Mesodermal cell (in vitro differentiated cells): ENCODE results near the gene TUT7.
"Not testable (repeated sequence)": the region's sequence is repeated elsewhere in the genome, so short reads cannot be mapped to it uniquely, and the experiment has no call there.

Experiments used
- H3K27ac ChIP-seq: 2 replicates; pipeline ENCODE4 v1.7.0; 2013; ENCODE audit warnings: mild to moderate bottlenecking, low read depth, low read length, moderate library complexity; ENCODE audit not compliant: severe bottlenecking
- H3K36me3 ChIP-seq: 2 replicates; pipeline ENCODE4 v1.7.1; 2013; ENCODE audit warnings: mild to moderate bottlenecking, low read length, moderate library complexity; ENCODE audit not compliant: control insufficient read depth, insufficient read depth
- H3K4me1 ChIP-seq: one replicate; pipeline ENCODE4 v1.7.1; 2013; ENCODE audit warnings: mild to moderate bottlenecking, low read length; ENCODE audit not compliant: insufficient read depth, control insufficient read depth, poor library complexity, severe bottlenecking
- H3K4me3 ChIP-seq: 2 replicates; pipeline ENCODE4 v1.7.0; 2013; ENCODE audit warnings: low read length, control low read depth, mild to moderate bottlenecking; ENCODE audit not compliant: insufficient read depth, poor library complexity, severe bottlenecking; ENCODE audit errors: extremely low read depth
- H3K9me3 ChIP-seq: 2 replicates; pipeline ENCODE4 v1.7.1; 2013; ENCODE audit warnings: mild to moderate bottlenecking, low read length, moderate library complexity; ENCODE audit not compliant: control insufficient read depth
- WGBS, 2 experiments: methylation state at CpG; one replicate each; pipeline ENCODE4 v1.1.5; 2013; ENCODE audit warnings: missing lambda C conversion rate in 2 of 2; ENCODE audit not compliant: insufficient coverage in 2 of 2; 5-methylcytosine and 5-hydroxymethylcytosine counted together

The TUT7 gene

DNA sequence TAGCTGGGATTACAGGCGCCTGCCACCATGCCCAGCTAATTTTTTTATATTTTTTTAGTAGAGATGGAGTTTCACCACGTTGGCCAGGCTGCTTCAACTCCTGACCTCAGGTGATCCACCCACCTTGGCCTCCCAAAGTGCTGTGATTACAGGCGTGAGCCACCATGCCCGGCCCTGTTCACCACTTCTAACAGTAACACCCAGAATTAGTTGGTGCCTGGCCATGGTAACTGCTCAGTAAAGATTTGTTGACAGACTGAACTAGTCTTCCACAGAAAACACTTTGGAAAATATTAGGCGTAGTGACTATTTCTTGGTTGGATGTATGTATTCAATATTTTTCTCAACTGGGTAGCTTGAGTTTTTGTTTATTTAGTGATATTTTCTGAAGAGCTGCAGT lies 24.0 kb downstream of the TUT7 start:
- peaks cover 10% of the 10 kb centered on the region for H3K4me1 ChIP-seq
- no peak overlapping the region for H3K4me3 ChIP-seq
- 85 to 100% methylated on average over 2 to 3 of the region's 5 CpGs for WGBS, 2 experiments
- H3K9me3 ChIP-seq: no peaks in the 10 kb centered on the region
- H3K36me3 ChIP-seq: peaks cover 58% of the 10 kb centered on the region
- H3K27ac ChIP-seq: no peak overlapping the region

- H3K36me3 ChIP-seq: peaks cover 58% of the 10 kb centered on the region
Observed at GRCh38 chr9:86329649-86330048, 24.6 kb downstream of the TUT7 start.

GRCh38 chr9:86328156-86328555 lies 26.1 kb downstream of the TUT7 start:
- WGBS, 2 experiments: 50% methylated on average over 2 of the region's 4 CpGs; no CpG with 5 or more reads in 1 of the 2 experiments

More at GRCh38 chr9:86329649-86330048, 24.6 kb downstream of the TUT7 start:
- H3K9me3 ChIP-seq: no peaks in the 10 kb centered on the region
- H3K4me3 ChIP-seq: no peak overlapping the region
- peaks cover 5% of the 10 kb centered on the region for H3K4me1 ChIP-seq
- 100% methylated on average over 1 of the region's 1 CpG; no CpG with 5 or more reads in 1 of the 2 experiments for WGBS, 2 experiments
- H3K27ac ChIP-seq: no peak overlapping the region

DNA sequence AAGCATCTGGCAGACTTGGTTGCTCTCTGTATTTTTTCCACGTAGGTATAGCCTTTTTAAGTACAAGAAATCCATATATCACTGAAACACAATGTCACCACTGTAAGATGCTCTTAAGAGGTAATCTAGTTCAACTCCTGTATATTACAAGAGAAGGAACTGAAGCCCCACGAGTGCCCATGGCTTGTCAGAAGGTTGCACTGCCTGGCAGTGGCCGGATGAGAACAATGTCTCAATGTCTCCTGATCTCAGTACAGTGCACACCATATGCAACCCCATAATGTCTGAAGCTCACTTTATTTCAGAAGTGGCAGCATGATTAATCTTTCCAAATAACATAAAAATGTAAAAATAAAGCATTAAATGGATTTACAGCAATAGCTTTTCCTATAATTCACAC lies 27.7 kb downstream of the TUT7 start:
- 80 to 86% methylated on average over 2 of the region's 3 CpGs for WGBS, 2 experiments
- Histone ChIP-seq H3K27ac (no peak overlapping the region), H3K36me3 (peaks cover 62% of the 10 kb centered on the region), H3K9me3 (no peaks in the 10 kb centered on the region), H3K4me3 (no peak overlapping the region), H3K4me1 (no peaks in the 10 kb centered on the region)

More at GRCh38 chr9:86328156-86328555, 26.1 kb downstream of the TUT7 start:
- Histone ChIP-seq H3K36me3 (peaks cover 59% of the 10 kb centered on the region), H3K4me3 (no peak overlapping the region), H3K9me3 (no peaks in the 10 kb centered on the region), H3K4me1 (no peaks in the 10 kb centered on the region), H3K27ac (no peak overlapping the region)

- no CpG with 5 or more reads among the region's 1 CpG for WGBS, 2 experiments
- no peaks in the 10 kb centered on the region for H3K9me3 ChIP-seq
- no peak overlapping the region for H3K4me3 ChIP-seq
- no peaks in the 10 kb centered on the region for H3K4me1 ChIP-seq
- no peak overlapping the region for H3K27ac ChIP-seq
- H3K36me3 ChIP-seq: peaks cover 73% of the 10 kb centered on the region
Observed at GRCh38 chr9:86324901-86325300, 29.3 kb downstream of the TUT7 start.

DNA sequence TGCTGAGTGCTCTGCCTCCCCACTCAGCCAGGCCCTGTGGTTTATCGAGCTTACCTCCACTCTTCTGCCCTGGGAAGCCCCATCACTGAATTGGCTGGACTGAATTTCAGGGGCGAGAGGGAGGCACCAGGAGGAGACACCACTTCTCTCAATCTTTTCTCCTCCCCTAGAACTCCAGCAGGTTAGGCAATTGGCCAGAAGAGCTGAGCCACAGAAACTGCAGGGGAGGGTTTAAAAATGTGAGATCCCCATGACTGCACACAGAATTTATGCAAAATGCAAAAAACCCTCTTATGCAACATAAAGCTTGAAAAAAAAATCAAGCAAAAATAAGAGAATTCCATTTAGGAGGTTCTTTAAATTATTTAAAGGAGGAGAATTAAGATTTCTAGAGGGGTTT lies 29.9 kb downstream of the TUT7 start:
- Histone ChIP-seq H3K9me3 (no peaks in the 10 kb centered on the region), H3K4me3 (no peak overlapping the region), H3K36me3 (peaks cover 79% of the 10 kb centered on the region), H3K4me1 (no peaks in the 10 kb centered on the region), H3K27ac (no peak overlapping the region)
- no CpG with 5 or more reads among the region's 2 CpGs for WGBS, 2 experiments

GRCh38 chr9:86322973-86323644 lies 31.1 kb downstream of the TUT7 start:
- Histone ChIP-seq H3K27ac (no peak overlapping the region), H3K4me1 (no peaks in the 10 kb centered on the region), H3K4me3 (no peak overlapping the region), H3K9me3 (no peaks in the 10 kb centered on the region), H3K36me3 (peaks cover 90% of the 10 kb centered on the region)
- 94 to 96% methylated on average over 4 to 6 of the region's 8 CpGs for WGBS, 2 experiments

DNA sequence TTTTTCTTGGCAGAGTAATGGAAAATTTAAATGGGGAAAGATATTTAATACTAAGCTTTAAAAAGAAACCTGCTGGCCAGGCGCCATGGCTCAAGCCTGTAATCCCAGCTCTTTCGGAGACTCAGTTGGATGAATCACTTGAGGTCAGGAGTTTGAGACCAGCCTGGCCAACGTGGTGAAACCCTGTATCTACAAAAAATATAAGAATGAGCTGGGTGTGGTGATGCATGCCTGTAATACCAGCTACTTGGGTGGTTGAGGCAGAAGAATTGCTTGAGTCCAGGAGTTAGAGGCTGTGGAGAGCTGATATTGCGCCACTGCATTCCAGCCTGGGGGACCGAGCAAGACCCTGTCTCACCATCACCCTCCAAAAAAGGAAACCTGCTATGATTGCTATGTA lies 32.8 kb downstream of the TUT7 start:
- no peak overlapping the region for H3K4me3 ChIP-seq
- H3K27ac ChIP-seq: no peak overlapping the region
- no peaks in the 10 kb centered on the region for H3K4me1 ChIP-seq
- WGBS, 2 experiments: 90% methylated on average over 2 of the region's 5 CpGs; no CpG with 5 or more reads in 1 of the 2 experiments
- peaks cover 92% of the 10 kb centered on the region for H3K36me3 ChIP-seq
- H3K9me3 ChIP-seq: no peaks in the 10 kb centered on the region

DNA sequence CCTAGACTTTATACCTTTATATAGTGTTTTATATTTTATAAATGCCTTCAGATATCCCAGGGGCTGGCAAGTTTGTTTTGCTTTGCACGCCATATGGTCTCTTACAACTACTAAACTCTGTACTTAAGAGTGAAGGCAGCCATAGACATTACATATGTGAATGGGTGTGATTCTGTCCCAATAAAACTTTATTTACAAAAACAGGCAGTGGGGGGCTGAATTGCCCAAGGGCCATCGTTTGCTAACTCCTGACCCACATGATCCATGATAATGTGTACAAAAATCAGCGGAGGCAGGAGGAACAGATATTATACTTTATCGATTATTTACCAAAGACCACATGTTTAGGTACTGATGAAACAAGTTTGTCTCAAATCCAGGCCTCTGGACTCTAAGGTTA lies 36.0 kb downstream of the TUT7 start:
- WGBS, 2 experiments: 92% methylated on average over 2 of the region's 4 CpGs; no CpG with 5 or more reads in 1 of the 2 experiments
- Histone ChIP-seq H3K9me3 (peaks cover 4% of the 10 kb centered on the region), H3K4me1 (no peaks in the 10 kb centered on the region), H3K4me3 (no peak overlapping the region), H3K27ac (no peak overlapping the region), H3K36me3 (peaks cover 89% of the 10 kb centered on the region)

DNA sequence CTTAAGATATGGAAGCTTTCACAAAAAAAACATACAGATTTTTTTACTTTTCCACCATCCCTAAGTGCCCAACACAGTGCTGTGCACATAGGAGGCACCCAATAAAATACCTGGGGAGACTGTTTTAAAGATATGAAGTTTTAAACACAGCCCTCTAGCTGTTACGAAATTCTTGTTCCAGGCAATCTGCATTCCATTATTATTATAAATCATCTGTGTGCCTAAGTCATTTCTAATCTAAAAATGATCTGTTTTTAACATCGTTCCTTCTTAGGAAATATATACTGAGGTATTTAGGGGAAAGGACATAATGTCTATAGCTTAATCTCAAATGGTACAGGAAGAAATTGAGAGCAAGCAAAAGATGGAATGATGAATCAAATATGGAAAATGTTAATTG lies 39.1 kb downstream of the TUT7 start:
- WGBS, 2 experiments: 100% methylated on average over 1 of the region's 2 CpGs; no CpG with 5 or more reads in 1 of the 2 experiments
- Histone ChIP-seq H3K36me3 (peaks cover 76% of the 10 kb centered on the region), H3K27ac (no peak overlapping the region), H3K9me3 (peaks cover 4% of the 10 kb centered on the region), H3K4me1 (no peaks in the 10 kb centered on the region), H3K4me3 (no peak overlapping the region)

DNA sequence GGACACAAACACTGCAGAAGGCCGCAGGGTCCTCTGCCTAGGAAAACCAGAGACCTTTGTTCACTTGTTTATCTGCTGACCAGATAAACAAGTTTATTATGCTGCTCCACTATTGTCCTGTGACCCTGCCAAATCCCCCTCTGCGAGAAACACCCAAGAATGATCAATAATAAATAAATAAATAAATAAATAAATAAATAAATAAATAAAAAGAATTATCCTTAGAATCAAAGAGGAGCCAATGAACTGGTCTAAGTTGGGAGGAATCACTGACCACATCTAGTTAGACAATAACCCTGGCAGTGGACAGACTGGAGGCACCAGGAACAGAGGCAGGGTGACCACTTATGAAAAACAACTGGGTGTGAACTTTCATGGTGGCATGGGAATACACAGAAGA lies 41.3 kb downstream of the TUT7 start:
- H3K27ac ChIP-seq, H3K9me3 ChIP-seq, H3K4me3 ChIP-seq, H3K4me1 ChIP-seq: not testable (repeated sequence)
- WGBS, 2 experiments: no CpG with 5 or more reads among the region's 2 CpGs
- peaks cover 73% of the 10 kb centered on the region for H3K36me3 ChIP-seq
